Measurements from ENCODE around the gene ADH1C. TPM values are rescaled to one million over a fixed set of nuclear protein-coding genes. Genes with fewer than 3 reads are reported as not detected.
"Not testable (repeated sequence)": the region's sequence is repeated elsewhere in the genome, so short reads cannot be mapped to it uniquely, and the experiment has no call there.

ADH1C gene
- total RNA-seq, 1 experiment from 2014 or later: not detected

DNA sequence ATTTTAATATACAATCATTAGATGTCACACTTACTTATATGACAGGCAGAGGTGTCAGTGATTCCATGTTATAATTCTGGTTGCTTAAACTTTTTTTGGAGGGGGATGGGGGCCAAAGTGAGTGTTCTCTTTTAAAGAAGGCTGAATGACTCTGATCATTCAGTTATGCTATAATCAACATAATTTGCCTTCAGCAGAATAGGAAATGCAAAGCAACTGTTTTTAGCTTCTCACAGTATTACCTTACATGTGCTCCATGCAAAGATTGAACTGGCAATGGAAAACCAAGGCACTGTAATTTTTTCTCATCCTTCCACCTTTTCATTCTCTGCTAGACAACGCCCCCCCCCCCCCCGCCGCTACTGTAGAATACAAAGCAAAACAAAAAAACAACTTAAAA, 13.4 kb downstream of the ADH1C start:
- Histone ChIP-seq H3K4me3 (no peak overlapping the region), H3K27ac (no peak overlapping the region), H3K36me3 (no peaks in the 10 kb centered on the region), H3K4me1 (replicated peaks) (no peaks in the 10 kb centered on the region), H3K9me3 (replicated peaks) (no peaks in the 10 kb centered on the region), H3K27me3 (replicated peaks) (no peaks in the 10 kb centered on the region)
- DNase-seq (ENCODE audit: low read depth in 1 of 2, low spot score in 2 of 2): no peak

- Histone ChIP-seq H3K9me3 (replicated peaks) (no peaks in the 10 kb centered on the region), H3K27me3 (replicated peaks) (no peaks in the 10 kb centered on the region), H3K27ac (no peak overlapping the region), H3K4me1 (replicated peaks) (no peaks in the 10 kb centered on the region), H3K4me3 (no peak overlapping the region), H3K36me3 (no peaks in the 10 kb centered on the region)
- DNase-seq (ENCODE audit: low read depth in 1 of 2, low spot score in 2 of 2): no peak
Observed at GRCh38 chr4:99336553-99336952, 16.0 kb downstream of the ADH1C start.

DNA sequence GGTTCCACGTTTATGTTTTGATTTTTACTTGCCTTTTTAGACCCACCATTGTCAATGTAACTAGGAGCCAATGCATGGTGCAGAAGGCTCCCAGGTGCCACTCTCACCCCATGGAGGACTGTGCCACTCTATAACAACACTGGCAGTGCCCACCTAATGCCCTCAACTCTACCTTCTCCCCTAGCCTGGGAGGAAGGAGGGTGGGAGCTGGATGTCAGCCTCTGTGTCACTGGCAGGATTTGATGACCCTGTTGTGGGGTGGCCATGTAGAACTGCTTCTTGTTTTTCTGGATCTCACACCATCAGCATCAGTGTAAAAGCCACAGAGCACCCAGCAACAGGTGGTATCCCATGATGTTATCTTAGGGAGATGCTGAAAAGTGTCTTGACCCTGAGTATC, 17.7 kb downstream of the ADH1C start:
- no peak overlapping the region for H3K27ac ChIP-seq
- no peak overlapping the region for H3K4me3 ChIP-seq
- no peaks in the 10 kb centered on the region for H3K9me3 ChIP-seq (replicated peaks)
- no peak for DNase-seq (ENCODE audit: low read depth in 1 of 2, low spot score in 2 of 2)
- H3K27me3 ChIP-seq (replicated peaks): no peaks in the 10 kb centered on the region
- H3K36me3 ChIP-seq: no peaks in the 10 kb centered on the region
- H3K4me1 ChIP-seq (replicated peaks): no peaks in the 10 kb centered on the region

DNA sequence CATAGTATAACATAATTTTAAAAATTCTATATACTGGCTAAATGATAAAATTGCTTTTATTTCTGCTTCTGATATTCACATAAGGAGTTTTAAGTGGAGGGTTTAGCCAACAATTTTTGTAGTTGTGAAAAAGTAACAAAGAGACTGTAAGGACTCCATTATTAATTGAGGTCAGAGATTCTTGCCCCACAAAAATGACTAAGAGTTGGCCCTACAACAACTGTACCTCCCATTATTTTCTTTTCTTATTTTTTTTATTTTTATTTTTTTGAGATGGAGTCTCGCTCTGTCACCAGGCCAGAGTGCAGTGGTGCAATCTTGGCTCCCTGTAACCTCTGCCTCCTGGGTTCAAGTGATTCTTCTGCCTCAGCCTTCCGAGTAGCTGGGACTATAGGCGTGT, 21.9 kb downstream of the ADH1C start:
- Histone ChIP-seq H3K27me3 (replicated peaks) (no peaks in the 10 kb centered on the region), H3K36me3 (no peaks in the 10 kb centered on the region), H3K4me1 (replicated peaks) (no peaks in the 10 kb centered on the region), H3K4me3 (no peak overlapping the region), H3K27ac (no peak overlapping the region), H3K9me3 (replicated peaks) (no peaks in the 10 kb centered on the region)
- DNase-seq (ENCODE audit: low read depth in 1 of 2, low spot score in 2 of 2): no peak

GRCh38 chr4:99329876-99330275, 22.7 kb downstream of the ADH1C start:
- Histone ChIP-seq H3K4me3 (no peak overlapping the region), H3K36me3 (no peaks in the 10 kb centered on the region), H3K27me3 (replicated peaks) (no peaks in the 10 kb centered on the region), H3K9me3 (replicated peaks) (no peaks in the 10 kb centered on the region), H3K4me1 (replicated peaks) (no peaks in the 10 kb centered on the region), H3K27ac (no peak overlapping the region)
- no peak for DNase-seq (ENCODE audit: low read depth in 1 of 2, low spot score in 2 of 2)

- Histone ChIP-seq H3K9me3 (replicated peaks) (no peaks in the 10 kb centered on the region), H3K36me3 (no peaks in the 10 kb centered on the region), H3K27ac (no peak overlapping the region), H3K4me1 (replicated peaks) (no peaks in the 10 kb centered on the region), H3K27me3 (replicated peaks) (no peaks in the 10 kb centered on the region), H3K4me3 (no peak overlapping the region)
- DNase-seq (ENCODE audit: low read depth in 1 of 2, low spot score in 2 of 2): no peak
Observed at GRCh38 chr4:99324979-99325378, 27.6 kb downstream of the ADH1C start.

GRCh38 chr4:99324361-99324760, 28.2 kb downstream of the ADH1C start:
- Histone ChIP-seq H3K4me1 (replicated peaks) (no peaks in the 10 kb centered on the region), H3K27ac (no peak overlapping the region), H3K9me3 (replicated peaks) (no peaks in the 10 kb centered on the region), H3K4me3 (no peak overlapping the region), H3K27me3 (replicated peaks) (no peaks in the 10 kb centered on the region), H3K36me3 (no peaks in the 10 kb centered on the region)
- DNase-seq (ENCODE audit: low read depth in 1 of 2, low spot score in 2 of 2): no peak

DNA sequence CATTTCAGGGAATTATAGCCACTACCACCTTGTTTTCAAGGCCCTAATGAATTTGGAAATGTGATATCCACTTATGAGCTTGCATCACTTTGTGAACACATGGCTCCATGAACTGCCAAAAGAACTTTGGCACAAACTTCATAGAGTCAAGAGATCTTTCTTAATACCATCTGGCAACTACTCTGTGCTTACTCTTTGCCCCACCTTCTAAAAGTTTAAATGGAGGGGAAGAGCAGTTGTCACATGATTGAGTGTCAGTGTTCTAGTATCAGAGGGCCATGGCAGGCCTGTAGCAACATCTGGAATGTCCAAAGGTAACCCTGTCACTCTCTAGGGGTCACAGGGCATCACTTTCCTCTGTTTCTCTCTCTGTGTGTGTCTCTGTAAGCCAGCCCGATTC, 28.8 kb downstream of the ADH1C start:
- Histone ChIP-seq H3K27me3 (replicated peaks) (no peaks in the 10 kb centered on the region), H3K27ac (no peak overlapping the region), H3K4me3 (no peak overlapping the region), H3K36me3 (no peaks in the 10 kb centered on the region), H3K9me3 (replicated peaks) (no peaks in the 10 kb centered on the region), H3K4me1 (replicated peaks) (no peaks in the 10 kb centered on the region)
- DNase-seq (ENCODE audit: low read depth in 1 of 2, low spot score in 2 of 2): no peak

- Histone ChIP-seq H3K9me3 (replicated peaks) (no peaks in the 10 kb centered on the region), H3K27me3 (replicated peaks) (no peaks in the 10 kb centered on the region), H3K4me3 (no peak within 1 kb of the TSS), H3K27ac (no peak within 1 kb of the TSS), H3K36me3 (no peaks in the 10 kb centered on the region), H3K4me1 (replicated peaks) (no peaks in the 10 kb centered on the region)
- no peak for DNase-seq (ENCODE audit: low read depth in 1 of 2, low spot score in 2 of 2)
Observed at GRCh38 chr4:99321241-99322191, 31.0 kb downstream of the ADH1C start, which contains the start of gene ADH1B. ADH1B (minus strand) TSS chr4:99321401; CDS start chr4:99321331, 70 bp downstream.

- not testable (repeated sequence) for H3K36me3 ChIP-seq; H3K27ac ChIP-seq; H3K4me3 ChIP-seq; H3K27me3 ChIP-seq (replicated peaks); H3K9me3 ChIP-seq (replicated peaks); H3K4me1 ChIP-seq (replicated peaks); DNase-seq (ENCODE audit: low read depth in 1 of 2, low spot score in 2 of 2)
Observed at GRCh38 chr4:99317811-99318210, 34.7 kb downstream of the ADH1C start.

GRCh38 chr4:99317354-99317753, 35.2 kb downstream of the ADH1C start:
- Histone ChIP-seq H3K27ac (no peak overlapping the region), H3K36me3 (no peaks in the 10 kb centered on the region), H3K4me3 (no peak overlapping the region), H3K9me3 (replicated peaks) (no peaks in the 10 kb centered on the region), H3K4me1 (replicated peaks) (no peaks in the 10 kb centered on the region), H3K27me3 (replicated peaks) (no peaks in the 10 kb centered on the region)
- no peak for DNase-seq (ENCODE audit: low read depth in 1 of 2, low spot score in 2 of 2)

DNA sequence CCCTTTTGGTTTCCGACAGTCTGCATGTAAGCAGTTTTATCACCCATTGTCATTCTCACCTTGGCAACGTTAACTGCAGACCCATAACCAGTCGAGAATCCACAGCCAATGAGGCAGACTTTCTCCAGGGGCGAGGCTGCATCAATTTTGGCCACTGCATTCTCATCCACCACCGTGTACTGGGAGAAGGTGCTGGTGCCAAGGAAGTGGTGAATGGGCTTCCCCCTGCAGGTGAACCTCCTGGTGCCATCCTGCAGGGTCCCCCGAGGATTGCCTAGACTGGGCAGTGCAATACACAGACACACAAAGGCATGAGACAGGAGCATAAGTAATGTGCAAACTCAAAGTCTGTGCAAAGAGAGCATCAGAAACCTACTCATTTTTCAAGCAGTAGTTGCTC, 36.7 kb downstream of the ADH1C start:
- H3K27me3 ChIP-seq (replicated peaks): no peaks in the 10 kb centered on the region
- no peaks in the 10 kb centered on the region for H3K9me3 ChIP-seq (replicated peaks)
- no peak overlapping the region for H3K4me3 ChIP-seq

GRCh38 chr4:99314211-99314610, 38.3 kb downstream of the ADH1C start:
- Histone ChIP-seq H3K9me3 (replicated peaks) (no peaks in the 10 kb centered on the region), H3K36me3 (no peaks in the 10 kb centered on the region), H3K27me3 (replicated peaks) (no peaks in the 10 kb centered on the region), H3K4me1 (replicated peaks) (no peaks in the 10 kb centered on the region), H3K4me3 (no peak overlapping the region), H3K27ac (no peak overlapping the region)
- DNase-seq (ENCODE audit: low read depth in 1 of 2, low spot score in 2 of 2): no peak

More for the DNA sequence above, 36.7 kb downstream of the ADH1C start:
- H3K36me3 ChIP-seq: no peaks in the 10 kb centered on the region
- no peak for DNase-seq (ENCODE audit: low read depth in 1 of 2, low spot score in 2 of 2)
- no peak overlapping the region for H3K27ac ChIP-seq
- H3K4me1 ChIP-seq (replicated peaks): no peaks in the 10 kb centered on the region

- Histone ChIP-seq H3K4me1 (replicated peaks) (no peaks in the 10 kb centered on the region), H3K36me3 (no peaks in the 10 kb centered on the region), H3K9me3 (replicated peaks) (no peaks in the 10 kb centered on the region), H3K27ac (no peak overlapping the region), H3K4me3 (no peak overlapping the region), H3K27me3 (replicated peaks) (no peaks in the 10 kb centered on the region)
- no peak for DNase-seq (ENCODE audit: low read depth in 1 of 2, low spot score in 2 of 2)
Observed at GRCh38 chr4:99310389-99310788, 42.2 kb downstream of the ADH1C start.

Data from SJSA1 (cell line).